GM18505 (cell line): ENCODE measurements around the gene CD72.
"Not testable (repeated sequence)": the region's sequence is repeated elsewhere in the genome, so short reads cannot be mapped to it uniquely, and the experiment has no call there.

Experiments
- ATAC-seq: cut with Tn5 transposase; IDR thresholded peaks from one replicate; pipeline ENCODE4 v1.9.1; 2021; ENCODE audit not compliant: unreplicated experiment
- POLR2A ChIP-seq: IDR thresholded peaks from 4 replicates; pipeline ENCODE4 v1.6.1; 2011; ENCODE audit warnings: borderline replicate concordance; ENCODE audit not compliant: insufficient read depth, insufficient read length; ENCODE audit errors: extremely low read depth

CD72 gene

DNA sequence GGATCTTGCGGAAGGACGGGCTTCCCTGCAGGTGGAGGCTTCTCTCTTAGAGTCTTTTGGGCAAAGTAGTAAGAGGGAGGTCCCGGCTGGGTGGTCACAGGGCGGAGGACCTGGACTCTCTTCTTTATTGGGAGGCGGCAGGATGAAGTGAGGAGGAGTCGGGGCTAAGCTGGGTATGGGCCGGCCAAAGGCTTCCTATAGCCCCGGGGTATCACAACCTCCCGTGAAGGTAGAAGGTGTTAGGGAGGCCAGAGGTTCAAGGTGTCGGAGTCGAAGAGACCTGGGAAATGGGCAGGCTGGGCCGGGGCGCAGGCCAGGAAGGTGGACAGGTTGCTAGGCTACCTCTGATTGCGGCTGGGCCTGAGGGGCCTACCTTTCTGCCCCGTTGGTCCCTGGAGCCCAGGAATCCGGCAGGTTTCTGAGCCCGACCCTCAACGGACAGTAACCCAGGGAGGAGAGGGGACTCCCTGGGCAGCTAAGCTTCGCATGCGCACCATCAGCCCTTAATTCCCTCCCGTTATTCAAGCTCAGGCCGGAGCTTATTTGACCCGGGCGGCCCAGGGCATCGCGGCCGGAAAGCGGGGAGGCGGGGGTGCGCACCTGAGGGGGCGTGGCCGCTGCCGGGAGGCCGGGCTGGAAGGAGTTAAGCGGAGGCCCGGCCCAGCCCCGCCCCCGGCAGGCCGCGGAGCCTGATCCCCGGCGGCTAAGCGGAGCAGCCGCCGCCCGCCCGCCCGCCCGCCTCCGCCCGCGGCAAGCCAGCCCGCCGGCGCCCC, 13.4 kb downstream of the CD72 start, which contains the start of gene TESK1:
Gene TESK1, plus strand, starts transcription at position 685 of the 773 bp plus-strand sequence. CDS start 358 bp downstream, outside the sequence.
- no peak for TF ChIP-seq POLR2A
- ATAC-seq, result peak; percentile 38

- TF ChIP-seq POLR2A, result peak; percentile 60
Observed at GRCh38 chr9:35603986-35604577, 14.1 kb downstream of the CD72 start.

DNA sequence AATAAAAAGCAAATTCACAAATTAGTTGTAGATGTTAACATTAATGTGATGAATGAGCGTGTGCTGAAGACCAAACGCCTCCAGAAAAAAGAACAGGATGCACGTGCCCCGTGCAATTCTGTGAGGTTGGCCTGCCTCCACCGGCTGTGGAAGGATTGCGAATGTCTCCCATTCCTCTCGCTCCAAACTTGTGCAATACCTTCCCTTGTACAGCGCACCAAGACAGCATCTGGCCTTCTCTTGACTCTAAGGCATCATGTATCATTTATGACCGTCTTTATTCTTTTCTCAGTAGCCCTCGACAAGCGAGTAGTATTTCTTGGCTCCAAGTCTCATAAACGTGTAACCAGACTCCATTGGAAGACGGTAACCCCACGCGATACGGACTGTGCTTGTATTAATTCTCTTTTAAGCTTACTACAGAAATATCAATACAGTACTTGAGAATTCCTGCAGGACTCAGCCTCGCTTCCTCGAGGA, 14.7 kb downstream of the CD72 start:
- no peak for TF ChIP-seq POLR2A
- ATAC-seq, result no peak

More at GRCh38 chr9:35603986-35604577, 14.1 kb downstream of the CD72 start:
- ATAC-seq, result peak; percentile 76

- TF ChIP-seq POLR2A, result no peak
- no peak for ATAC-seq
Observed at GRCh38 chr9:35599763-35600604, 18.2 kb downstream of the CD72 start.

GRCh38 chr9:35598866-35599590, 19.2 kb downstream of the CD72 start:
- no peak for ATAC-seq
- TF ChIP-seq POLR2A, result no peak

DNA sequence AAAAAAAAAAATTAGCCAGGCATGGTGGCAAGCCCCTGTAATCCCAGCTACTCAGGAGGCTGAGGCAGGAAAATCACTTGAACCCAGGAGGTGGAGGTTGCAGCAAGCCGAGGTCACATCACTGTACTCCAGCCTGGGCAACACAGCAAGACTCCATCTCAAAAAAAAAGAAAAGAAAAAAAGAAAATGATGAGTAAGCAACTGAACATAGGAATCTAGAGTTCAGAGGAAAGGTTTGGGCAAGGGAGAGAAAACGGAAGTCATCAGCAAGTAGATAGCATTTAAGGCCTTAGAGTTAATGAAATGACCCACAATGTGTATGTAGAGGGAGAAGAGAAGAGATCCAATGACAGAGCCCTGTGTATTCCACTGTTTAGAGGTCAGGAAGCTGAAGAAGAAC, 21.3 kb downstream of the CD72 start:
- not testable (repeated sequence) for ATAC-seq

DNA sequence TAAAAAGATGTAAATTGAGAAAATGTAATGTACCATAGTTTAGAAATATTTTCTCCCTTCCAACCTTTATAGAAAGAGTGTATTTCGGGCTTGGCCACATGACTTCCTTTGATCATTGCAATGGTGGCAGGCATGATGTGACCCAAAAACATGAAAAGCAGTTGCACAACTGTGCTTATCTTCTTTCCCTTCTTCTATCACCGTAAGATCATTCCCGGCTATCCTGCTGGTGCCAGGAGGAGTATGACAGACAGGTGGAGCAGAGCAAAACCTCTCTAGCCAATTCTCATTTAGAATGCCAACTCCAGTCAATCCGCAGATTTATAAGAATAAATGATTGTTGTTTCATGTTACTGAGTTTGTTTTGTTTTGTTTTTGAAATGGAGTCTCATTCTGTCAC, 23.7 kb downstream of the CD72 start:
- TF ChIP-seq POLR2A, result no peak

DNA sequence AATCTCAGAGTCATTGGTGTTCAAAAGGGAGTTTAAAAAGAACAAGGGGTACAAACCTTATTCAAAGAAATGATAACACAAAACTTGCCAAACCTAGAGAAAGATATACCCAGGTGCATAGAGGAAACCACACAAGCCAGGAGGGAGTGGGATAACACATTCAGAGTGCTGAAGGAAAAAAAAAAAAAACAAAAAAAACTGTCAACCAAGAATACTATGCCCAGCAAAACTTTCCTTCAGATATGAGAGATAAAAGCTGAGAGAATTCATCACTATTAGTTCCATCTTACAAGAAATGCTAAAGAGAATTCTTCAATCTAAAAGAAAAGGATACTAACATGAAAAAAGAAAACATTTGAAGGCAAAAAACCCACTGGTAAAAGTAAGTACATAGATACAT, 24.6 kb downstream of the CD72 start:
- no peak for TF ChIP-seq POLR2A
- no peak for ATAC-seq

More for the DNA sequence above, 23.7 kb downstream of the CD72 start:
- ATAC-seq, result no peak

GRCh38 chr9:35588506-35588905, 29.7 kb downstream of the CD72 start:
- not testable (repeated sequence) for ATAC-seq

GRCh38 chr9:35584681-35585080, 33.5 kb downstream of the CD72 start:
- not testable (repeated sequence) for ATAC-seq

DNA sequence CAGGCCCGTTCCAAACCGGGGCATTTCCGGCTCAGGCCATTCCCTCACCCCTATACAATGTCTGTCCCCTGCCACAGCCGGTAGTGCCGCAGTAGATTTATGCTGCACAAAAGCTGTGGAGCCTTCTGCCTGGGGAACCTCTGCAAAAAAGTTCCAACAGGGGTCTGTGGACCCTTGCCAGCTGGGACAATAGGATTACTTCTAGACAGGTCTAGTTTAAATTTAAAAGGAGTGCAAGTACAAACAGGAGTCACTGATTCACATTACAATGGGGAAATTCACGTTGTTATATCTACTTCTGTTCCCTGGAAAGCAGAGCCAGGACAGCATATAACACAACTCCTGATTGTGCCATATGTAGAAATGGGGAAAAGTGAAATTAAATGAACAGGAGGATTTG, 34.7 kb downstream of the CD72 start:
- ATAC-seq, result not testable (repeated sequence)

DNA sequence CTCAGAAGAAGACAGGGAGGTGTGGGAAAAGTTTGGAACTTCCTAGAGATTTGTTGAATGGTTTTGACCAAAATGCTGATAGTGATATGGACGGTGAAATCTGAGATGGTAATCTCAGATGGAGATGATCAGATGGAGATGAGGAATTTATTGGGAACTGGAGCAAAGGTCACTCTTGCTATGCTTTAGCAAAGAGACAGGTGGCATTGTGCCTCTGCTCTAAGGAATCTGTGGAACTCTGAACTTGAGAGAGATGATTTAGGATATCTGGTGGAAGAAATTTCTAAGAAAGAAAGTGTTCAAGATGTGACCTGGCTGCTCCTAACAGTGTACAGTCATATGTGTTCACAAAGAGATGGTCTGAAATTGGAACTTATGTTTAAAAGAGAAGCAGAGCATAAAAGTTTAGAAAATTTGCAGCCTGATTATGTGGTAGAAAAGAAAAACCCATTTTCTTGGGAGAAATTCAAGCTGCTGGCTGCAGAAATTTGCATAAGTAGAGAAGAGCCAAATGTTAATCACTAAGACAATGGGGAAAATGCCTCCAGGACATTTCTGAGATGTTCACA, 38.5 kb downstream of the CD72 start:
- not testable (repeated sequence) for ATAC-seq

- no peak for ATAC-seq
- TF ChIP-seq POLR2A, result no peak
Observed at GRCh38 chr9:35579130-35579529, 39.1 kb downstream of the CD72 start.

DNA sequence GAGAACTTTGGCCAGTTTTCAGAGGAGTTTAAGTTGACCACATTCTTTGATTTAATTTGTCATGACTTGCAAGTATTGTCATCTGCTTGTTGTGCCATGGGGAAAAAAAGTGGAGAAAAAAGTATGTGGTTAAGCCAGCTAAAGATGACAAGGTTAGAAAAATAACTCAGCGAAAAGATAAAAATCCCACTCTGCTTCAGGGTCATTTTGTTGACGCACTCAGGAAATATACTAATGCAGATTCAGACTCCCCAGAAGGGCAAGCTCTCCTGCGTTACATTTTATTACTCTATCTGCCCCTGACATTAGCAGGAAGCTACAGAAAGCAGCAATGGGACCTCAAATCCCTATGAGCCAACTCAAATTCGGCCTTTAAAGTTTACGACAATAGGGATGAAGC, 40.7 kb downstream of the CD72 start:
- ATAC-seq, result no peak
- TF ChIP-seq POLR2A, result no peak
